GM12891 (cell line): ENCODE results near the gene TEAD1.

Source experiments
- DNase-seq: peaks from one replicate; pipeline ENCODE4 v3.0.0; 2011; ENCODE audit warnings: low spot score; ENCODE audit not compliant: insufficient read length
- FAIRE-seq: peaks from 2 replicates; lab custom pipeline; 2011; peaks lifted over from hg19 to GRCh38; lab: Jason Lieb, UNC
- PAX5 ChIP-seq: IDR thresholded peaks from 2 replicates; pipeline ENCODE4 v1.6.1; 2011; ENCODE audit warnings: low read length, moderate library complexity, mild to moderate bottlenecking; ENCODE audit not compliant: insufficient read depth, severe bottlenecking
- POLR2A ChIP-seq: IDR thresholded peaks from 2 replicates; pipeline ENCODE4 v1.6.1; 2011; ENCODE audit warnings: low read depth, low read length, control low read depth
- POLR2AphosphoS5 ChIP-seq: IDR thresholded peaks from 2 replicates; pipeline ENCODE4 v1.6.1; 2011; ENCODE audit warnings: low read depth, low read length, control low read depth
- POU2F2 ChIP-seq: IDR thresholded peaks from 2 replicates; pipeline ENCODE4 v1.6.1; 2011; ENCODE audit warnings: low read depth, mild to moderate bottlenecking, control low read depth, low read length, moderate library complexity
- SPI1 ChIP-seq: IDR thresholded peaks from 2 replicates; pipeline ENCODE4 v1.6.1; 2011; ENCODE audit warnings: low read depth, low read length, control low read depth
- TAF1 ChIP-seq: IDR thresholded peaks from 2 replicates; pipeline ENCODE4 v1.6.1; 2011; ENCODE audit warnings: low read depth, low read length, control low read depth

Gene TEAD1

DNA sequence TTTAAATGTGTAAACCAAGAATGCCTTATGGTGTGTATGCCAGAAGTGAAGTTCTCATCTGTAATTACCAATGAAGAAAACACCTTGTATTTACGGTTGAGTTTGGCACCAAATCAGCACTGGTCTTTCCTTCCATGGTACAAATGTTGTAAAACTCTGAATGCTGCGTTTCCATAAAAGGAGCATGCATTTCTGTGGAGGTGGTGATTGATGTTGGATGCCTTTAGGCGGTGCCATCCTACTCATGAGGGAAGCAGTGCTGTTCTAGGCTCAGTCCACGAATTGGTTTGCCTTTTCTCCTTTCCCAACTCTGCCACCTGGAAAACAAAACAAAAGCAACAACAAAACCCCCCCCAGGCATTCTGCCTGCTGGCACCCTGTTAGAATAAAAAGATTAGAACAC is 124.4 kb downstream of the TEAD1 start:
- FAIRE-seq, result no peak
- TF ChIP-seq POU2F2, result no peak
- TF ChIP-seq PAX5, result no peak
- no peak for TF ChIP-seq POLR2AphosphoS5
- no peak for TF ChIP-seq TAF1
- TF ChIP-seq SPI1, result no peak
- no peak for TF ChIP-seq POLR2A
- no peak for DNase-seq

DNA sequence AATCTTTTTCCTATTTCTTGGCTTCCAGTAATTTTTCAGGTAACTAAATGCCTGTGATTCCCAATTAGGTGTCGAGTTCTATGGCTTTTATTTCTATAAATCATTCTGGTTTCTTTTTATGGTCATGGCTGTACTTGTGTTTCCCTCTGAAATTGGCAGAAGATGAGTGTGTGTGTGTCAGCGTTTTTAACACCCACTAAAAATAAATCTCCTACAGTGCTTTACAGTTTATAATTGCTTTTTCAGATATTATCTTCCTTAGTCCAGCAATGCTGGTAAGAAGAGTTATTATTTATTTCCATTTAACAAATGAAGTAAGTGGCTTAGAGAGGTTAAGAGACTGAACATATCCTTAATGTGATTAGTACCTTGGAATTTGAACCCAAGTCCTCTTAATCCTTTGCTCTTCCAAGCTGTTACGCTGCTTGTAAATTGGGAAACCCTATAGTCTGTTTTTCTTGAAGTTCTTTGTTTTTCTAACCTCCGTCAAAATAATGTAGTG is 125.2 kb downstream of the TEAD1 start:
- DNase-seq, result no peak
- FAIRE-seq, result no peak

GRCh38 chr11:12800032-12800671 is 125.9 kb downstream of the TEAD1 start:
- FAIRE-seq, result no peak
- TF ChIP-seq POLR2AphosphoS5, result no peak
- no peak for TF ChIP-seq POLR2A
- TF ChIP-seq SPI1, result no peak
- no peak for TF ChIP-seq POU2F2
- no peak for TF ChIP-seq TAF1
- TF ChIP-seq PAX5, result no peak
- DNase-seq, result no peak

More for the DNA sequence above, 125.2 kb downstream of the TEAD1 start:
- TF ChIP-seq POLR2AphosphoS5, result no peak
- no peak for TF ChIP-seq POLR2A
- no peak for TF ChIP-seq POU2F2
- no peak for TF ChIP-seq SPI1
- TF ChIP-seq PAX5, result no peak
- TF ChIP-seq TAF1, result no peak

DNA sequence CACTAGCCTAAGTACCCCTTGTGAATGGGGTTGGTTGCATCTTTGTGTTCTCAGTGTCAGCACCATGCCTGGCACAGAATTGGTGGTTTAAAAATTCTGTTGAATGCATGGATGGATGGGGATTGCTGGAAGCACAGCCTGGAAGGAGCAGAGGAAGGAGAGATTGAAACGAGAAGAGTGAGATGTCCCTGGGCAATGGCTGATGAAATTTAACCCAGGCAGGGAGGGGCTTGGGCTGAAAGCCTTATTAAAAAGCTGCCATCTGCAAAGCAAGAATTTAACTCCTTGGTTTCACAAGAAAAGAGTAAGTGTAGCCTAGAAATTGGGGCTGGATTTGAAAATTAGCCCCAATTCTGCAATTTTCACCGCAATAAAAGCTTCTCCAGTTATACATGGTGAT is 126.7 kb downstream of the TEAD1 start:
- FAIRE-seq (no peak), DNase-seq (no peak)
- TF ChIP-seq POLR2A (no peak), PAX5 (no peak), TAF1 (no peak), POU2F2 (no peak), SPI1 (no peak), POLR2AphosphoS5 (no peak)

DNA sequence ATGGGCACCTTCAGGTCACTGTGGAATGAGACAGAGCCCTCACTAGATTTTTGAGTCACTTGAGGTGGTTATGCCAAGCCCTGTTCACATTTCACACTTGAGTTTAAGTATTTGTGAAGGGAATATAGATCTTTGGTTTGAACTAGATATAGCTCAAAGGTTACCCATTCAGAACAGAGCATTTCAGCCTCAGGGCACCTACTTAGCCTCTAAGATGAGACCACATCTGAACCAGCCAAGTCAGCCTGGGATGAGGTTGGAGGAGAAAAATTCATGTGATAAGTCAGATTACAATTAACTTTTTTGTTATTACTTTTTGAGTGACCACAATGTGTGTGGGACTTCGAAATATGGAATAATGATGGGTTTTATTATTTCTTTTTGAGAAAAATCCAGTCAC is 127.8 kb downstream of the TEAD1 start:
- TF ChIP-seq SPI1 (no peak), TAF1 (no peak), POLR2A (no peak), POU2F2 (no peak), POLR2AphosphoS5 (no peak), PAX5 (no peak)
- DNase-seq (no peak), FAIRE-seq (no peak)

DNA sequence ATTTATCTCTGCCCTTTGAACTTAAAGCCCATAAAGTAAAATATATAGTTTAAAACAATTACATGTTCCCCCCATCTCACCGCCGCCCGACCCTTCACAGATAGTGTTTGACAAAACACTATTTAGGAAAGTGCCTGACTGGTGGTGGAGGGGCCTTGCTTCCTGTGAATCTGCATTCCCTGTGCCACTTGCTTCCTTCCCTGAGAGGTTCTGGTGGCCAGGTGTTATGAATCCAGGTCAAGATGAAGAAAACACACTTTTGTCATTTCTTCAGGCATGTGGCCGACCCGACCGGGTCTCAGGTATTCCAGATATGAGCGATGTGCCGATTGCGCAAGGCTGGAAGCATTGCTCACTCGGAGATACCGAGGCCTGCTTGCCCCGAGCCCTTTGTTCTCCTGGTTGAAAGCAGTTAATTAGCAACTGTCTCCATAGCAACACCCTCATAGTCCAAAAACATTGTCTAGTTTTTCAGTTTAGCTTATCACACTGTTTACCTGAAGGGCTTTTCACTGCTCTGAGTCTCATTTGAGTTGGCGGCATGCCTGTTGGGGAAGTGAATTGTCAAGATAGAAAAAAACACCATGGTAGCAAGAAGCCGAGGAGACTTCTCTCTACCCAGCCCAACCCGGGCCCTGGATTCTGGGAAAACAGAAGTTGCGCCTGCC is 128.3 kb downstream of the TEAD1 start:
- DNase-seq (no peak), FAIRE-seq (no peak)

DNA sequence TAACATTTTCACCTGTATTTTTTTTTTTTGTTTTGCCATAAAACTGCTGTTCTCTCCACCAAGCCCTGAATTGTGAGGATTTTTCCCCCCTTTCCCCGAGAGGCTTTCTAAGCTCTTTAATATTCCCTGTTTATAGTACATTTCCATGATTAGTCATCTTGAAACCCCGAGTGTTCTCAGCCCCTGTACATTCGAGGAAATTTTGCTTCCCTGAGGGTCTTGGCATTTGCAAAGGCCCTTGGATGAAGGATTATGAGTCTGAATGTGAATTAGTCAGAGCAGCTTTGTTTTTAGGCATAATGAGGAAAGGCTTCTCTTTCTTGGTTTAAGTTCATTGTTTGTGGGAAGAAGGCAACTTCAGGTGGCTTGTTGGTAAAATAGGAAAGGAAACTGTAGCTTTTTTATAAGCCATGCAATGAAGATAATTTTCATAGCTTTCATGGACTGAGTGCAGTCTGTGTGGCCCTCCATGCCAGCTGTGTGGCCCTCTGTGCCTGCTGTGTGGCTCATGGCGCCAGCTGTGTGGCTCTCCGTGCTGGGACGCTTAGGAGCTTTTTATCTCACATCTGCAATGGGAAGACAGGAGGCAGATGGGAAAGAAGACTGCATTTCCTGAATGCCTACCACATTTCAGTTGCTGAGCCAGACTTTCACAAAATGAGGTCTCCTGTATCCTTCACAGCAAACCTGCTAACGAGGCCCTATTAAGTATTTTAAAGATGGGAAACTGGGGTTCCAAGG is 129.0 kb downstream of the TEAD1 start:
- no peak for TF ChIP-seq POLR2AphosphoS5
- no peak for TF ChIP-seq POLR2A
- no peak for TF ChIP-seq PAX5
- no peak for TF ChIP-seq POU2F2
- TF ChIP-seq SPI1, result no peak
- FAIRE-seq, result no peak
- DNase-seq, result no peak

More for the DNA sequence above, 128.3 kb downstream of the TEAD1 start:
- TF ChIP-seq POLR2A, result no peak
- TF ChIP-seq PAX5, result no peak
- TF ChIP-seq POU2F2, result no peak
- no peak for TF ChIP-seq TAF1
- TF ChIP-seq SPI1, result no peak
- no peak for TF ChIP-seq POLR2AphosphoS5

DNA sequence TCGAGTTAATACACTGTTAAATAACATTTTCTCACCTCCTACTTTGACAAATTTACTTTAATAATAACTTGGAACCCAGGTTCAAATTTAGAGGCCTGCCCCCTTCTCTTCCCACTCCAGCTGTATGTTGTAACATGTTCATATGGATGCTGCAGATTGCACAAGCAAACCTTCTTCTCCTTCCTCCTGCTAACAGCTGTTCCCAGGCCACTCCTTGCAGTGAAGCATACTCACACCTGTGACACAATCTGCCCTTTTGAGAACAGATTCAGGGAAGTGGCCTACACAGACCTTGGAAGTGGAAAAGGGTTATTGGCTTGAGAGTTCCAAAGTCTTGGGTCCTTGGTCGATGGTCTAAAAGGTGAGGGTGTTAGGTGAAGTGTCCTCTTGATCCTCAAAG is 131.9 kb downstream of the TEAD1 start:
- DNase-seq, result no peak
- no peak for FAIRE-seq
- TF ChIP-seq TAF1 (no peak), PAX5 (no peak)

GRCh38 chr11:12807621-12808020 is 133.4 kb downstream of the TEAD1 start:
- no peak for FAIRE-seq
- no peak for TF ChIP-seq SPI1
- TF ChIP-seq TAF1, result no peak
- no peak for TF ChIP-seq POLR2AphosphoS5
- no peak for TF ChIP-seq POU2F2
- no peak for TF ChIP-seq PAX5
- TF ChIP-seq POLR2A, result no peak
- no peak for DNase-seq
